IMR-90 (cell line): ENCODE results near the gene TRAF4. TPM values are rescaled to one million over a fixed set of nuclear protein-coding genes. Genes with fewer than 3 reads are reported as not detected.

Source experiments
- ATAC-seq: fragments of 200-7000 bp; cut with Tn5 transposase; 2 replicates; pipeline ENCODE4 v1.9.1; 2020; ENCODE audit warnings: low read depth, mild to moderate bottlenecking, moderate library complexity
- BruUV-seq: library from RNA; stranded (reverse); fragments of 400-500 nt; replicated peaks from 2 replicates; lab custom pipeline; 2021; lab: Mats Ljungman, UMichigan
- CTCF ChIA-PET: fragments of 300-600 bp; formaldehyde crosslinking; extraction: SDS; loops from one replicate; lab custom pipeline; 2021; ENCODE audit warnings: antibody characterized with exemption; lab: Yijun Ruan, JAX
- POLR2A ChIA-PET: fragments of 300-600 bp; sonication (Branson Sonifier 250); formaldehyde crosslinking; loops from one replicate; lab custom pipeline; 2022; ENCODE audit warnings: antibody characterized with exemption; ENCODE audit not compliant: unreplicated experiment; lab: Charles Lee
- DNase-seq: peaks from one replicate; pipeline ENCODE4 v3.0.0; 2013
- H2AFZ ChIP-seq: replicated peaks from 2 replicates; pipeline ENCODE3; 2013; ENCODE audit warnings: low read length, mild to moderate bottlenecking; ENCODE audit not compliant: poor library complexity
- H2AK5ac ChIP-seq: 2 replicates; pipeline ENCODE4 v1.6.1; 2013; ENCODE audit warnings: low read depth, low read length, inconsistent platforms
- H2AK9ac ChIP-seq: replicated peaks from 2 replicates; pipeline ENCODE3; 2013; ENCODE audit warnings: mild to moderate bottlenecking, low read depth, low read length, moderate library complexity; ENCODE audit not compliant: poor library complexity
- H2BK120ac ChIP-seq: 2 replicates; pipeline ENCODE4 v1.6.1; 2013; ENCODE audit warnings: low read depth, low read length, inconsistent platforms
- H2BK15ac ChIP-seq: 3 replicates; pipeline ENCODE4 v1.6.1; 2013; ENCODE audit warnings: low read depth, low read length, inconsistent platforms
- H2BK20ac ChIP-seq: 2 replicates; pipeline ENCODE4 v1.6.1; 2013; ENCODE audit warnings: low read depth, mild to moderate bottlenecking, inconsistent platforms, low read length, moderate library complexity
- H2BK5ac ChIP-seq: 2 replicates; pipeline ENCODE4 v1.6.1; 2013; ENCODE audit warnings: mild to moderate bottlenecking, low read depth, low read length, inconsistent platforms; ENCODE audit not compliant: poor library complexity, severe bottlenecking
- H3K14ac ChIP-seq: replicated peaks from 2 replicates; pipeline ENCODE4 v1.6.1; 2013; ENCODE audit warnings: low read depth, low read length, inconsistent platforms
- H3K18ac ChIP-seq: 2 replicates; pipeline ENCODE4 v1.6.1; 2013; ENCODE audit warnings: low read depth, low read length, control low read depth
- H3K23ac ChIP-seq: 2 replicates; pipeline ENCODE4 v1.6.1; 2013; ENCODE audit warnings: low read depth, low read length, inconsistent platforms
- H3K27ac ChIP-seq: 2 replicates; pipeline ENCODE4 v1.5.1; 2013; ENCODE audit warnings: mild to moderate bottlenecking, control low read depth, low read length; ENCODE audit not compliant: insufficient read depth
- H3K27me3 ChIP-seq: 2 replicates; pipeline ENCODE4 v1.6.1; 2013; ENCODE audit warnings: low read length; ENCODE audit not compliant: control insufficient read depth, insufficient read depth
- H3K36me3 ChIP-seq: 2 replicates; pipeline ENCODE4 v1.6.1; 2013; ENCODE audit warnings: low read length, mixed read lengths; ENCODE audit not compliant: control insufficient read depth, insufficient read depth
- H3K4ac ChIP-seq: 2 replicates; pipeline ENCODE4 v1.6.1; 2013; ENCODE audit warnings: low read depth, low read length, inconsistent platforms
- H3K4me1 ChIP-seq: 2 replicates; pipeline ENCODE4 v1.6.1; 2013; ENCODE audit warnings: low read length, mixed read lengths; ENCODE audit not compliant: control insufficient read depth, insufficient read depth
- H3K4me2 ChIP-seq: 2 replicates; pipeline ENCODE4 v1.6.1; 2013; ENCODE audit warnings: low read depth, mild to moderate bottlenecking, control low read depth, low read length, moderate library complexity
- H3K4me3 ChIP-seq: 2 replicates; pipeline ENCODE4 v1.5.1; 2013; ENCODE audit warnings: low read depth, mild to moderate bottlenecking, control low read depth, low read length, moderate library complexity; ENCODE audit not compliant: insufficient read depth
- H3K56ac ChIP-seq: 2 replicates; pipeline ENCODE4 v1.6.1; 2013; ENCODE audit warnings: low read length, inconsistent platforms; ENCODE audit not compliant: insufficient read depth; ENCODE audit errors: extremely low read depth
- H3K79me1 ChIP-seq, 2 experiments: 2 replicates each; pipeline ENCODE4 v1.6.1; 2013; ENCODE audit warnings: low read length in 2 of 2, inconsistent platforms in 1 of 2, low read depth in 1 of 2
- H3K9ac ChIP-seq: 2 replicates; pipeline ENCODE4 v1.6.1; 2013; ENCODE audit warnings: low read depth, low read length, control low read depth
- H3K9me1 ChIP-seq: 2 replicates; pipeline ENCODE4 v1.6.1; 2013; ENCODE audit warnings: low read length, inconsistent platforms; ENCODE audit not compliant: insufficient read depth
- H3K9me3 ChIP-seq: 2 replicates; pipeline ENCODE4 v1.6.1; 2013; ENCODE audit warnings: low read length; ENCODE audit not compliant: control insufficient read depth, insufficient read depth
- H4K20me1 ChIP-seq: 2 replicates; pipeline ENCODE4 v1.6.1; 2013; ENCODE audit warnings: low read length, inconsistent platforms; ENCODE audit not compliant: insufficient read depth
- H4K5ac ChIP-seq: 2 replicates; pipeline ENCODE4 v1.6.1; 2013; ENCODE audit warnings: mild to moderate bottlenecking, low read depth, low read length, control low read depth
- H4K8ac ChIP-seq, 2 experiments: 2 replicates each; pipeline ENCODE4 v1.6.1; 2013; ENCODE audit warnings: low read depth in 2 of 2, low read length in 2 of 2, control low read depth in 1 of 2, inconsistent platforms in 1 of 2
- H4K91ac ChIP-seq: 2 replicates; pipeline ENCODE4 v1.6.1; 2013; ENCODE audit warnings: low read depth, low read length, inconsistent platforms; ENCODE audit not compliant: insufficient read depth
- BHLHE40 ChIP-seq: fragments of 150-350 bp; IDR thresholded peaks from 2 replicates; pipeline ENCODE4 v1.6.1; 2016; ENCODE audit warnings: mild to moderate bottlenecking, low read depth, low read length
- CEBPB ChIP-seq: IDR thresholded peaks from 2 replicates; pipeline ENCODE4 v1.6.1; 2012; ENCODE audit warnings: low read depth, low read length, improper control_type of control experiment
- CHD1 ChIP-seq: IDR thresholded peaks from 2 replicates; pipeline ENCODE4 v1.6.1; 2012; ENCODE audit warnings: low read depth, low read length, improper control_type of control experiment
- CTCF ChIP-seq: conservative IDR thresholded peaks from 2 replicates; pipeline ENCODE4 v1.5.1; 2012; ENCODE audit warnings: mild to moderate bottlenecking, low read depth, low read length, improper control_type of control experiment
- ELK1 ChIP-seq: fragments of 150-350 bp; IDR thresholded peaks from 2 replicates; pipeline ENCODE4 v1.6.1; 2016; ENCODE audit warnings: low read depth, mild to moderate bottlenecking, low read length, moderate library complexity, borderline replicate concordance
- FOS ChIP-seq: fragments of 150-350 bp; IDR thresholded peaks from 2 replicates; pipeline ENCODE4 v1.6.1; 2016; ENCODE audit warnings: low read depth, low read length
- MAFK ChIP-seq: IDR thresholded peaks from 2 replicates; pipeline ENCODE4 v1.6.1; 2012; ENCODE audit warnings: low read depth, low read length, improper control_type of control experiment
- MAZ ChIP-seq: IDR thresholded peaks from 2 replicates; pipeline ENCODE4 v1.6.1; 2012; ENCODE audit warnings: low read depth, mild to moderate bottlenecking, low read length, improper control_type of control experiment, moderate library complexity, borderline replicate concordance
- MXI1 ChIP-seq: IDR thresholded peaks from 2 replicates; pipeline ENCODE4 v1.6.1; 2012; ENCODE audit warnings: low read depth, mild to moderate bottlenecking, low read length, moderate library complexity, borderline replicate concordance
- NFE2L2 ChIP-seq: fragments of 150-350 bp; IDR thresholded peaks from 2 replicates; pipeline ENCODE4 v1.6.1; 2016; ENCODE audit warnings: low read depth, mild to moderate bottlenecking, low read length
- POLR2A ChIP-seq: IDR thresholded peaks from 2 replicates; pipeline ENCODE4 v1.6.1; 2012; ENCODE audit warnings: mild to moderate bottlenecking, low read depth, low read length
- RAD21 ChIP-seq: IDR thresholded peaks from 2 replicates; pipeline ENCODE4 v1.6.1; 2012; ENCODE audit warnings: low read length, improper control_type of control experiment
- RCOR1 ChIP-seq: IDR thresholded peaks from 2 replicates; pipeline ENCODE4 v1.6.1; 2012; ENCODE audit warnings: mild to moderate bottlenecking, low read length, improper control_type of control experiment; ENCODE audit not compliant: insufficient replicate concordance
- RFX5 ChIP-seq: IDR thresholded peaks from 2 replicates; pipeline ENCODE4 v1.8.0; 2012; ENCODE audit warnings: low read depth, mild to moderate bottlenecking, low read length, moderate library complexity
- SMC3 ChIP-seq: fragments of 150-350 bp; IDR thresholded peaks from 2 replicates; pipeline ENCODE4 v1.6.1; 2016; ENCODE audit warnings: low read depth, mild to moderate bottlenecking, antibody characterized with exemption, low read length, moderate library complexity
- USF2 ChIP-seq: fragments of 150-350 bp; IDR thresholded peaks from 2 replicates; pipeline ENCODE4 v1.6.1; 2017; ENCODE audit warnings: mild to moderate bottlenecking, antibody characterized with exemption, low read length, low read depth
- WGBS, 2 experiments: methylation state at CpG; one replicate each; pipeline versions ENCODE4 v1.1.5 to v1.1.7; 2013; ENCODE audit warnings: missing lambda C conversion rate in 2 of 2; ENCODE audit not compliant: insufficient read length in 1 of 2; ENCODE audit errors: extremely low coverage in 2 of 2; 5-methylcytosine and 5-hydroxymethylcytosine counted together
- dilution Hi-C: fragments of 300-500 bp; cut with HindIII; formaldehyde crosslinking; loops from one replicate; pipeline ENCODE4 v1.14.3; 2018; ENCODE audit warnings: low sequenced_read_pairs; ENCODE audit not compliant: unreplicated experiment
- in situ Hi-C: fragments of 300-500 bp; cut with MboI; formaldehyde crosslinking; loops from 3 replicates; pipeline ENCODE4 v1.14.3; 2019; ENCODE audit warnings: low sequenced_read_pairs, inconsistent platforms, mixed read lengths
- intact Hi-C: fragments of 100-400 bp; cut with micrococcal nuclease; formaldehyde crosslinking; loops from 2 replicates; pipeline ENCODE4 v1.10.0; 2022
- polyA plus RNA-seq, 3 experiments: library from polyadenylated mRNA; depleted of rRNA; stranded (reverse); fragments of >200 nt; gene quantifications; 2 replicates each; pipeline ENCODE4 v1.2.3, GENCODE V29; 2012; ENCODE audit warnings: low replicate concordance in 1 of 3
- total RNA-seq: library from RNA; depleted of rRNA; stranded (reverse); fragments of >200 nt; gene quantifications from 2 replicates; pipeline ENCODE4 v1.2.3, GENCODE V29; 2012

TRAF4 gene
- total and polyA plus RNA-seq, 2 of the 4 experiments (the other 2 are of a cell fraction): 36.9 to 63.2 TPM

GRCh38 chr17:28774206-28774605, 30.4 kb downstream of the TRAF4 start:
- Histone ChIP-seq H4K5ac (no peak overlapping the region), H3K9me3 (no peaks in the 10 kb centered on the region), H2BK5ac (no peak overlapping the region), H4K91ac (no peak overlapping the region), H4K20me1 (peaks cover 23% of the 10 kb centered on the region), H3K79me1 (peaks cover 27 to 70% of the 10 kb centered on the region in 2 experiments), H3K14ac (no peak overlapping the region), H3K27ac (no peak overlapping the region), H3K23ac (no peak overlapping the region), H2BK15ac (no peak overlapping the region), H3K4me2 (no peak overlapping the region), H2BK20ac (no peak overlapping the region), H2AK9ac (no peak overlapping the region), H3K27me3 (no peaks in the 10 kb centered on the region), H3K4me1 (no peaks in the 10 kb centered on the region), H3K4me3 (no peak overlapping the region), H3K56ac (no peak overlapping the region), H2BK120ac (no peak overlapping the region), H4K8ac (no peak overlapping the region), H3K4ac (no peak overlapping the region), H3K36me3 (peaks cover 2% of the 10 kb centered on the region; the same call in 1 of the 2 replicates), H2AK5ac (no peak overlapping the region), H2AFZ (no peak overlapping the region), H3K9ac (no peak overlapping the region), H3K9me1 (0 out of 2 replicates have a peak, but pooled peaks cover 5% of the 10 kb centered on the region), H3K18ac (no peak overlapping the region)
- no peak for TF ChIP-seq ELK1
- no peak for TF ChIP-seq BHLHE40
- no peak for TF ChIP-seq MXI1
- no peak for TF ChIP-seq MAZ
- TF ChIP-seq RAD21: no peak
- no peak for TF ChIP-seq POLR2A
- no peak for TF ChIP-seq FOS
- TF ChIP-seq MAFK: no peak
- no peak for TF ChIP-seq CEBPB
- no peak for TF ChIP-seq USF2
- no peak for TF ChIP-seq CTCF
- no peak for TF ChIP-seq SMC3
- TF ChIP-seq CHD1: no peak
- TF ChIP-seq RCOR1: no peak
- TF ChIP-seq RFX5: no peak
- TF ChIP-seq NFE2L2: no peak
- intact Hi-C loops: no loop called here
- no peak for DNase-seq
- ChIA-PET POLR2A (no interaction called here), CTCF (interaction anchor here (0.9 to 1.8 kb wide), 2 partner anchors 10 to 23 kb away, joined by 3 to 6 read pairs; no protein-coding TSS in a partner anchor)
- no CpG with 5 or more reads among the region's 3 CpGs for WGBS, 2 experiments
- in situ Hi-C loops: no loop called here
- dilution Hi-C loops: no loop called here
- BruUV-seq: no TSS peak
- no peak for ATAC-seq
